Large intestine (tissue), 1 donor: ENCODE data around the gene DHX57. TPM values are rescaled to one million over a fixed set of nuclear protein-coding genes. Genes with fewer than 3 reads are reported as not detected.

ENCODE experiments used
- polyA plus RNA-seq: library from polyadenylated mRNA; unstranded; fragments of 120-200 nt; gene quantifications from one replicate; pipeline ENCODE4 v1.2.1, GENCODE V29; 2013

DHX57 gene
- polyA plus RNA-seq, 1 donor: 15.2 TPM

Other genes starting within 250 kb of the DHX57 start
- 76.1 TPM for gene GALM, start 209.8 kb downstream of the DHX57 start, polyA plus RNA-seq
- gene SRSF7, start 124.6 kb downstream of the DHX57 start, polyA plus RNA-seq: 240 TPM
- 11.6 TPM for gene GEMIN6, start 97.7 kb downstream of the DHX57 start, polyA plus RNA-seq
- gene MORN2, start within 50 bp of the DHX57 start, polyA plus RNA-seq: 16.6 TPM
- gene ARHGEF33, start 13.9 kb upstream of the DHX57 start, polyA plus RNA-seq: 0.87 TPM
- gene SOS1, start 245.1 kb upstream of the DHX57 start, polyA plus RNA-seq: 44.6 TPM